Cortex of kidney (tissue), 1 donor: ENCODE results near the gene CGNL1.

Experiments
- DNase-seq: peaks from one replicate; lab custom pipeline; 2025; lab: John Stamatoyannopoulos, UW

The CGNL1 gene

DNA sequence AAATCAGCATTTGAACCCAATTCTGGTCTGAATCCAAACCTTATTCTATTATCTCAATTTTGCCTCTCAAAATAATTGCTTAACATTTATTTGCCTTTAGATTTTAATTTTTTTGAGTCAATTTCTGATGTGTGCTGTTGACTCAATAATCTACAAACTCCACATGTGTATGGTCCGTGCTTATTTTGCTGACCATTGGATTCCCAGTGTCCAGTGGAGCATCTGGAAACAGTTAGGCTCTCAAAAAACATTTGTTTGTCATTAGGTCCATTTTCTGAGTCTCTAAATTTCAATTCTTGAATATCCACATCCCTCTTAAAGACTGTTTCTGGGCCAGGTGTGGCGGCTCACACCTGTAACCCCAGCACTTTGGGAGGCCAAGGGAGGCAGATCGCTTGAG is 196.2 kb downstream of the CGNL1 start:
- DNase-seq = no peak

DNA sequence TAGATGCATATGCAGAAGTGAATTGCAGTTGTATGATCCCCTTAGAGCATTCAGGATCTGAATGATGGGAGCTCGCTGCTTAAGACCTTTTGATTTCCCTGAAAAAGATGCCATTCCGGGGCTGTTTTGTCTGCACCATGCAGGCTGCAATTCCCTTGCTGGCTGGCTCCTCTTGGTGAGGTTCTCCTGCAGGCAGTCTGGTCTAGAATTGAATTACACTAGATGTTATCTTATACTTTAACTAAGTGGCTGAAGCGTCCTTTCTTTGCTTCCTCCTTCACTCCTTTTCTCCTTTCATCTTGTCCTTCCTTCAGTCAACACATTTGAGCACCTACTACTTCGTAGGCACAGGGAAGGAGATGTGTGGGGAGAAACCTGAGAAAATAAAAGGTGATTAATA is 196.8 kb downstream of the CGNL1 start:
- no peak for DNase-seq

DNA sequence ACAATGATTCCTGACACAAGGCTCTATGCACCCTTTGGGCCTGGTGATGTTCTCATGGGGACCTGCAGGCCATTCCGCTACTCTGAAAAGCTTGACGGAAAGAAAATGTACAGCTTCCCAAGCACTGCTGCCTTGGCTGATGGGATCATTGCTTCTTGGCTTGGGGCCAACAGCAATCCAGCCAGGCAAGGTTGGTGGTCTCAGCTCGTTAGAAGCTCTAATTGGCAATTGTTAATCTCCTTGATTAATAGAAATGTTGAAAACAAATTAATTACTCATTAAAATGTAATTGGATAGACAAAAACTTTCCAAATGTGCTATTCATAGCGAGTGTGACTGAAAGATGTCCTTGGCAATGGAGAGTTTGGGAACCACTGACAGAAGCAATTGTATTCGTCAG is 199.1 kb downstream of the CGNL1 start:
- no peak for DNase-seq

DNA sequence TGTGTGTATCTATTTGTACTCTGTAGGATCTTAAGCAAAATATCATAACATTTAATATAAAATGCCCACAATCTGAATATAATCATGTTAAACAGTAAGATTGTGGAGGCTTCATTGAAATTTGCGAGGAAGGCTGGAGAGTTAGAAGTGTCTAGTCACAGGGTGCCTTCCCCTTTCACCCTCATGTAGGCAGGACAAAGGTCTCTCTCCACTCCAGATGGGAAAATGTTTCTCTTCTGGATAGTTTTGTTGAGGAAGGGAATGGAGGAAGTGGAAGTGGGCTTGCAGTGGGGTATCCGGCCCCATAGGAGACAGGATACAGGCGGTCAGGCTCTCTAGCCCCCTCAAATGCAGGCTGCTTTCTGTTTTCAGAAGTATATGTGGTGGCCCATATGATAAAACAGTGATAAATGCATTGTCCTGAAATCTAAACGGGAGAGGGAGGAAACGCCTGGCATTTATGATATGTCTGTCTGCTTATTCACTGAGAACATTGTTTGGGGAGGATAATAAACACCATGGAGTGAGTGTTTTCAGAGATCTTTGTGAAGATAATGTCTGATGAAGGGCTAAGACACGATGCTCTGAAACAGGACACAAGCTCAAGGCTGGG is 202.1 kb downstream of the CGNL1 start:
- no peak for DNase-seq

DNA sequence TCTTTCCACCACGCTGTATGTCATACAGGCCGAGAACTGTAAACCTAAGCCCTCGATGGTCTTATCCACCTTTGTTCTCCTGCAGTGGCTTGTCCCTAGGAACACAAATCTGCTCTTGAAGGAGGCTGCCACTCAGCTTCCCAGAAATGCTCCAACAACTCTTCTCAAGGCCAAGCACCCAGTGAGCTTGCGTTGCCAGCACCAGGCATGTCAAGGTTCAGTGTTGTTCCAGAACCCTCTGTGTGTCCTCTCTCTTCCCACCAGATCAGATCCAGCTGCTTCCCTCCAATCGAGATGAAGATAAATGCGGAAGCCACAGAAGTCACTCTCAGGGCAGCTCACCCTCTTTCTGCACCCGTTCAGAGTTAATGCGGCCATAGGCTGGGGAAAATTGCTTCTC is 204.1 kb downstream of the CGNL1 start:
- no peak for DNase-seq

DNA sequence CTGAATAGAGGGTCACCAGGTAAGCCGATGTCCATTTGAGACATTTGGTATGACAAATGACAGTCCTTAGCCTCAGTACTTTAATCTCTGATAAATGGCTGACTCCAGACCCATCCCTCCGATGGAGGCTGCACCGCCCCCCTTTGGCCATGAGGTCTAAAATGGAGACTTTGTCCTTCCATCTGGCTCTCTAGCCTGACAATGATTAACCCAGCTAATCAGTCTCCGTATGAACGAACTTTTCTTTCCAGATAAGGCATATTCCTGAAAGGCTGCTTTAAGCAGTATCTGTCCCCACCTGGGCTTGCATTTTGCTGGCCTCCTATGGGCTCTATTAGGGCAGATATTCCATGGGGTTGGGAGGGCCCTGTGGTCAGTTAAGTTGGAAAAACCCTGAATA is 204.6 kb downstream of the CGNL1 start:
- no peak for DNase-seq

DNA sequence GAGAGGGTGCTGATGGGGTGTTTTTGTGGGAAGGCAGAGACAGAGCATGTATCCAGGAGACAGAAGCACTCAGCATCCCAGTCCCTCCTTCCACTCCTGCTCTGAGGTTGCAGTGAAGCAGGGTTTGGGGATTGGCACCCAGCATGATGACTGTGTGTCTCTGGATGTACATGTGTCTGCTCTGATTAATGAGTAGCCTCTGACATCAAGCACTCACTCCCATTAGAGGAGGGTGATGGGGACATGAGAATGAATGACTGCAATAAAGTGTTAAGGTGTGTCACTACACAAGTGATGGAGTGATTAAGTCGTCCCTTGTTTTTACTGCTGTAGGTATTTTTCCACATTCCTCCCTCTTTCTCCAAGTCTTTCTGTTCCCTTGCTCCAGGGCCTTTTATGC is 205.8 kb downstream of the CGNL1 start:
- DNase-seq = no peak

DNA sequence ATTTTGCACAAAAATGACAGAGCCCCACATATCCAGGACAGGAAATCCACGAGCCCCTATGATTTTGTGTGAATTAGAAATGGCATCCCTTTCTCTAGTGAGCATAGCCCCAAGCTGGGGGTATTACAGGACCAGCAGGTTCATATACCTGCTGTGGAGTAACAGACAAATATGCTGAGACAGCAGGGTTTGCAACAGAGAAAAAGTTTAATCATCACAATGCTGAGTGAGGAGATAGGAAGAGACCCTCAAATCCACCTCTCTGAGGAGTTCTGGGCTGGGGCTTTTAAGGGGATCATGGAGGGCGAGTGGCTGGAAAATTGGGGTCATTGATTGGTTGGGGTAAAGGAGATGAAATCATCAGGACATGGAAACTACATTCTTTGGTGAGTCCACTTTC is 207.0 kb downstream of the CGNL1 start:
- DNase-seq = no peak

DNA sequence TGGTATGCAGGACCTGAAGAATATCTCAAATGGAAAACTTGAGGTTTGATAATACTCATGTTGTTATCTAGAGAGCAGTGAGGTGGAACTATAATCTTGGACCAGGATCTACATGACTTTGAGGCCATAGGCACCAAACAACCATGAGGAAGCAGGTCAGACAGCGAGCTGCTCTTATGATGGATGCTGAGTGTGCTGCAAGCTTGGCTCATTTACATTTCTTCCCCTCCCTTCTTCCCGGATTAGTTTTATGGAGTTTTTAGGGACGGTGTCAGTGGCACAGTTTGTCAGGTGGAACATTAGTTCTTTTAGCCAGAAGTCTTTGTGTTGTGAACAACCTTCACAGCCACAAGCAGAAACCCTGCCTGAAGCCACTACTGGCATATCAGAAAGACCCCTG is 207.4 kb downstream of the CGNL1 start:
- no peak for DNase-seq

DNA sequence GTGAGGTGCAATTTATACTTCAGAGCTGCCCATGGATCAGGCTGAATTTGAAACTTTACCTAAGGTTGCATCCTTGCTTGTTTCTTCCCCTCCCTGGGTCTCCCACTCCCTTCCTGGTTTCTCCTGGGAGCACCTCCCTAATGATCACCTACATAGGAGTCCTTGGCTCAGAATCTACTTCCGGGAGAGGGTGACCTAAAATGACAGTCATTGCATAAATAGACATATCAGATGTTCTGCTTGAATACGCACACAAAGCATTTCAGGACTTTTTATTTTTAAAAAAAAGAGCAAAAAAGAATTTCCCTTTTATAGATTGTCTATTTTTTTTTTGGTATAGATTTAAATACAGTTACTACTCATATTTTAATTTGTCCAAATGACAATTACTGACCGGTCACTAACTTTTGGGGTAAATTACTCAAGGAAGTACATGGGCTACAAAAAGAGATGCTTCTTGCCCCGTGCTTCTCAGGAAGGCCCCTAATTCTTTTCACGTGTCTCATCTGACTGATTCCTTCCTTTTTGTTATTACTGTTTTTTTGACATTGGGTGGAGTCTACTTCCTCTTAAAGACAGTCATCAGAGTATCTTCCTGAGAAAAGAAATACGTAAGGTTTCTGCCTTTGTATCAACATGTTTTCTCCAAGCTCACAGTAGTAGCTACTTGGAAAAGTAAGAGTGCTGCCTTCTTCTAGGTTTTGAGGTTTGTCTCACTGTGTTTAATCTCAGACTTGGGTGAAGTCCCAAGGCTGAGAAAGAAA is 210.5 kb downstream of the CGNL1 start:
- DNase-seq = no peak

DNA sequence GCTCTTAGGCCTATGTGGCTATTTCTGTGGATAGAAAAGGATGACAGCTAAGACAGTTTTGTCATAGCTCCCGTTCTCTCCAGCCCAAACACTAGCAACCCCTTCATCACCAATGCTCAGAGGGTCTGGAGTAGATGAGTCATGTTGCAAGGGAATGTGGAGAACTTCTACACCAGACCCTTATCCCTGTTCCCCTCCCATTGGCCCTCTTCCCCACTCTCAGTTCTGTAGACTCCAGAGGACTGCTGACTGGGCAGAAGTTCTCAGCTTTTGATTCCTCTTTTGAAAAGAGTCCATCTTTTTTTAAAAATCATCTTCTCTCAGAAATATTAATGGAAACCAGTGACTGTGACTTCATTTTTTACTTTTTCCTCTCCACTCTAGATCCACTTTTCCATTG is 213.0 kb downstream of the CGNL1 start:
- no peak for DNase-seq

DNA sequence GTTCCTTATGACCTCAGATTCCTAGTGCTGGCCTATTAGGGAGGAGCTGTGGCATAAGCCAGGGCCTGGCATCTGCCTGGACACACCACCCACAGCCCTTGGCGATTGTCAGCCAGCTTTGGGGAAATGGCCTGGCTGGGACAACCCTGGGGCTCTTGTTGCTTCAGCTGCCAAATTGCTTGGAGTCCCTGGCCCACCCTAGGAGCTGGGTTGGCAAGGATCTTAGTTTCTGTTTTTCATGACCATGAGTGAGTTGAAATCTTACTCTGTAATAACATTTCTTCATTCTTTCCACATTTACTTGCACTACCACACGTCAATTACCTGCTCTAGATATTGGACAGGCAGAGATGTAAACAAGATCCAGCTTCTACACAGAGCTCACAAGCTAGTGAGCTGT is 213.4 kb downstream of the CGNL1 start:
- no peak for DNase-seq

DNA sequence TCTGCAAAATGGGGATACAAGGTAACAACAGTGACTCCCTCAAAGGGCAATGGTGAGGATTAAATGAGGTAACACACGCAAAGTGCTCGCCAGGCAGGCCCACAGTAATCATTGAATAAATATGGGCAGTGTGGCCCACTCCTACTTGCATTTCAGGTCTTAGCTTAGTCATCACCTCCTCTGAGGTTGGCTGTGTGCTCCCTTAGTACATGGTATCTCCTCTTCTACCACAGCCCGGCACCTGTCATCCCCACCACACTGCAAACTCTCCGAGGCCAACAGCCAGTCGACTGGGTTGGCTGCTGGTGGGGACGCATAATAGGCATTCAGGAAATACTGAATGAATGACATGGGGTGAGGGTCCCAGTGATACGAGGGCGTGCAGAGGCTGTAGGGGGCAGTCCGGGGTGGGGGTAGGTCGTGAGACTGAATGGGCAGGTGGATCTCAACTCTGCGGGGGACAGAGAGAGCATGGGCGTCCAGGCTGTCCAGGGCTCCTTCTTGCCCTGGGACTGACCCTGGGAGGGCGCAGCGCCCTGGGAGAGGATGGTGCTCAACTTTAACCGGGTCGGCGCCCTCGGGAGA is 215.0 kb downstream of the CGNL1 start:
- DNase-seq = no peak

DNA sequence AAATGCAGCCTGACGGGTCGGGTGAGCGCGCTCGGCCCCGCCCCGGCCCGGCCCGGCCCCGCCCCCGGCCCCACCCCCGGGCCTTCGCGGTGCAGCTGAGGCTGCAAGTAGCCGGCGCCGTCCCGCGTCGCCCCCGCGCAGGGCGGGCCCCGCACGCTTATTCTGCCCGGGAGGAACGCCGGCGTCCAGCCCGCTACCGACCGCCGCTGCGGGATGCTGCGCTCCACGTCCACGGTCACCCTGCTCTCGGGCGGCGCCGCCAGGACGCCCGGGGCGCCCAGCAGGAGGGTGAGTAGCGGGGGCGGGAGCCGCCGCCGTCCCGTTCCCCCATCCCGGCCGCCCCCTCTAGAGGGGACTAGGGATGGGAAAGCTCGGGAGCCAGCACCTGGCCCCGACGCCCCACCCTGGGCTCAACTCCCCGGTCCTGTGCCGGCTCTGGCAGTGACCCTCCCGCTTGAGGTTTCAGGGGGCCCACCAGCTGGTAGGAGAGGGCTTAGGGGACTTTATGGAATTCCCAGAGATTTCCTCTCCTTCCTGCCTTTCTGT is 215.6 kb downstream of the CGNL1 start, which contains the start of gene MYZAP:
Gene MYZAP (plus strand): TSS at position 83 of the 546 bp plus-strand sequence. CDS start 131 bp downstream, at position 214.
- no peak for DNase-seq

DNA sequence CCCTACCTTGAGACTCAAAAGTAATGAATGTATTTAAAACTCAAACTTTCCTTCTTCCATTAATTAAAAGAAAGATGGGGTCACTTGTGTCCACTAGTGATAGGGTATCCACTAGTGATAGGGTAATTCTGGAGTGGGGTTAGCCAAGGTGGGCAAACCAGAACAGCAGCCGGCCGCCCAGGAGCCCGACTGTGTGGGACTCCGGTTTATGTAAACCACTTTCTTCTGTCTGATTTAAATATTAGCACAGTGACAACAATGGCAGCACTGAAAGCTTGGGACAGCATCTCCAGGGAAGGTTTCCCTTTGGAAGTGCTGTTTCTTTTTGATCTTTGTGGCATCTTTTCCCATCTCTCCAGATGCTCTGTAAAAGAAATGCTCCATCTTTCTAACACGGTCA is 216.1 kb downstream of the CGNL1 start:
- DNase-seq = no peak

DNA sequence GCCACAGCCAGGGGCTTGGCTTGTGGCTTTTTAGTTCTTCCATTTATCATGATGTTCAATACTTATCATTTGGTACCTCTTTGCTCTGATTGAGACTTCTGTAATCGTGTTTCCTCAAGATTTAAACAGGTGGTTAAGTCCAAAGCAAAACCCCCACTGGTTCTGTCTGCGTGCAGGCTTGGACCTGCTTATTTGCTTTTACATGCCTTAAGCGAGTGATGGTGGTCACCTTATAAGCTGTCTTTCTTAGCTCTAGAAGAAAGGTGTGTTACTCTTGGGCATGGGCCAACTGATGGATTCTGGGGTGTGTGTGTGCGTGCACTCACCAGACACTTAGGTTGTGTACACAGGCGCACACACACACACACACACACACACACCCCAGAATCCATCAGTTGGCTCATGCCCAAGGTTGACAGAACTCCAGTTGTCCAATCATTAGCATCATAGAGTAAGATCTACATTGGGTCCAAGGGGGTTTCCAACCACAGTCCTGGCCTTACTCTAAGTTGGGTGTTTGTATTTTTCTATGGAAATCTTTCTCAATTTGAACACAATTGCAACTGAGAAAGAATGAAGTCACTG is 216.6 kb downstream of the CGNL1 start:
- DNase-seq = no peak

DNA sequence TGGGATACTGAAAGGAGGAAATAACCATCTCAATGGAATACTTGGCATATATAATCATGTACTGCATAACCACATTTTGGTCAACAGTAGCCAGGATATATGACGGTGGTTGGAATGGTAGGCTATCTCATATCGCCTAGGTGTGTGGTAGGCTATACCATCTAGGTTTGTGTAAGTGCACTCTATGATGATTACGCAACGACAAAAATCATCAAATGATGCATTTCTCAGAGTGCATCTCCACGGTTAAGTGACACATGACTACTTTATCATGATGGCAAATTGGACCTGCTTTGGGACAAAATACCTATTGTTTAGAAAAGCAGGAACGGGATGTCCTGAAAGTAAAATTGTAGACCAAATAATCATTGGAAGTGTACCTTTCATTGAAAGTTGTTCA is 218.2 kb downstream of the CGNL1 start:
- DNase-seq = no peak

DNA sequence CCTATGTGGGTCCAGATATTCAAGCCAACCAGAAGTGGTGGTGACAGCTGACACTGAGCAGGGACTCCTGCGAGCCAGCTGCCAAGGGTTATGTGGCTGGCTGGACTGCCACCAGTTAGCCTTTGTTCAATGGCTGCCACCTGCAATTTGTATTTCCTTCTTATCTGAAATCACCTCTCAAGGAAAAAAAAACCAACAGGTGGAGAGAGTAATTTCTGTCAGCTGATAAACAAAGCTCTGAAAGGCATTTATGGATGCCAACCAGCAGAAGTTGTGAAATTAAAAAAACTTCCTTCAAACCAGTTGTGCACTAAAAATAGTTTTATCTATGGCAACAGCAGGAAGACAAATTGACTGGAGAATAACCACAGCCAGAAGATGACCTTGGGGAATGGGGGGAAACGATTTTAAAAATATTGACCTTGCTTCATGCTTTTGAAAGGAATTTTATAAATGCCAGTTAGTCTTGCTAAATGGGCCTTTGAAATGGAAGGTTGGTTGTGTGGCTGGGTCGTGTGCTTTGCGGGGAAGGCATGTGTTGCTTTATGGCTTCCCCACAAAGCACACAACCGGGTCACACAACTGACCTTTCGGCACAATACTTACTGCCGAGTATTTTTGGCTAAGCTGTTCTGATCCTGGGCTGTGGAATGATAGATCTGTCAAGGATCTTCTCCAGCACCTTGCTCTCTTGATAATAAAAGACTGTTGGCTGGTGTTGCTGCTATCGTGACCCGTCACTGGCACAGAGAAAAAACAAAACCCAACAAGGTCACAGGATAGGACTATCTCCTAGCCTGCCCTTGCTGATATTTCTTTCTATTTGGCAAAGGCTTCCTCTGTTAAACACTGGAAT is 218.9 kb downstream of the CGNL1 start:
- no peak for DNase-seq

DNA sequence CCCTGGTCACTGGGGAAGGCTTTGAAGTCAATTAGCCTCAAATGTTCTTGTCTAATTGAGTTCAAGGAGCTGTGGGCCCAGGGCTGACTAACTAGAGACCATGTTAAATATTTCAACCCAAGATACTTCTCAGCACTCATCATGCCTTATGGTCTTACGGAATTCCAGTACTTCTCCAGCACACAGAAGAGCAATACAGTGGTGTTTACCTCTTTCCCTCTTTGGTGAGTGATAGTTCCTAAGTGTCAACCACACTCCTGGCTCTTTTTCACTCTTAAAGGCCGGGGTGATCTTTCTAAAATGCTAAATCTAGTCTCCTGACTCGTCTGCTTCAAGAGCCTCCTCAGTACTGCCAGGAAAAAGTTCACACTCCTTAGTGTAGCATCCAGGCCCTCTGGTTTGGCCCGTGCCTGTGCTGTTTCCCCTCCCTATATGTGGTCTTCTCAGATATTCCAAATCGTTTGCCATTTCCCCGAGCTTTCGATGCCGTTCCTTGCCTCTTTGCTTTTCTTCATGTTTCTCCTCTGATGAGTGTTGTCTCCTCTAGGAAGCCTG is 220.1 kb downstream of the CGNL1 start:
- DNase-seq = no peak

DNA sequence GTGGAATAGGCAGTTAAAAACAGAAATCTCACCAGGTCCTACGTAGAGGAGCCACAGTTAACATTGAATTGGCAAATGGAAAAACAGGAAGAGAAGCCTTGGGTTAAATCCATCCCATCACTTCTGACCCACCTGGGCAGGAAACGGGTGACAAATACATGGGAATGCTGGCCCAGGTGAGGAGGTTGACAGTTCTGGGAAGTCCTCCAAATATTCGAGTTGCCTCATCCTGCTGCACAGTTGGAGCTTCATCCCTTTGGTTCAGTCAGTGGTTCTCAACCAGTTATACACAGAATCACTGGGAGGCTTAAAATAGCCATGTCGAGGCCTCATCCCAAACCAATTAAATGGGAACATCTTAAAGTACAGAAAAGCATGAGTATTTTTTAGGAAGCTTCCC is 220.7 kb downstream of the CGNL1 start:
- no peak for DNase-seq

DNA sequence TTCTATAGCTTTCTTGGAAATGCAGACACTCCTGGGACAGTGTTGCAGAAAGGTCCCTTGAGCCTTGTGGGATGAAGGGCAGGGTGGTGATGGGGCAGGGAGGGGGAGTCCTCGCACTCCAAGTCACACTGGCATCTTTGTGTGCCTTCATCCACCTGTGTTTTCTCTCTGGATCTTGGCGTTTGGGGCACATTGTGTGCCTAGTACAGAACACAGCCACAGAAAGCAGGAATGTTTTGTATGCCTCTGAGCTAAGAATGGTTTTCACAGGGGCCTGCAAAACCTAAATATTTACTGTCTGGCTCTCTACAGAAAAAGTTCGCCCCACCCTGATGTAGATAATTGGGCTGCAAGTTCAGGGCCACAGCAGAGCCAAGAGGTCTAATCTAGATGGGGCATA is 221.1 kb downstream of the CGNL1 start:
- DNase-seq = no peak

DNA sequence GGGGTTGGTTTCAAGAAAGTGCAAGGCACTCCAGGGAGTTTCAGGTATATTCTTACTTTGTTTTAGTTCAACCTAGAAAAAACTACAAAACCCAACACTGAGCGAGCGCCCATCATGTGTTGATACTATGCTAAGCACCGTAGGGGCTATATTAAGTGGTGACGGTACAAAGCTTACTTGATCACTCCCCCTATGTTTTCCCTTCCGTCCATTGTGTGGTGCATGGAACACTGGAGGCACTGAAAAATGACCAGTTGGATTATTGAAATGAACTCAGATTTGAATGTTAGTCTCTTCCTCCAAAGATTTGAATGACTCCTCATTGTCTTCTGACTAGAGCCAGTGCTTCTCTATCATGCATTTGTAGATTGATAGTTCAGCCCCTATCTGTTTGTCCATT is 222.0 kb downstream of the CGNL1 start:
- DNase-seq = no peak
